ENCODE data around the gene GABBR2. TPM values are rescaled to one million over a fixed set of nuclear protein-coding genes. Genes with fewer than 3 reads are reported as not detected.
"Not testable (repeated sequence)": the region's sequence is repeated elsewhere in the genome, so short reads cannot be mapped to it uniquely, and the experiment has no call there.

GABBR2 gene
- total RNA-seq, 1 donor from 2014 or later: 6.4 TPM

GRCh38 chr9:98656511-98656910 is 52.2 kb downstream of the GABBR2 start:
- Mint-ChIP-seq H3K4me1 (ENCODE audit: unreplicated experiment) (no peaks in the 10 kb centered on the region), H3K27me3 (no peaks in the 10 kb centered on the region), H3K27ac (no peak overlapping the region), H3K9me3 (peaks cover 5% of the 10 kb centered on the region), H3K36me3 (no peaks in the 10 kb centered on the region), H3K4me3 (no peak overlapping the region)
- no peak for TF ChIP-seq CTCF (conservative IDR thresholded peaks at IDR 0.05)
- DNase-seq (ENCODE audit: extremely low spot score, unreplicated experiment): no peak

- not testable (repeated sequence) for DNase-seq (ENCODE audit: extremely low spot score, unreplicated experiment); H3K27me3 Mint-ChIP-seq
These were observed 53.3 kb downstream of the GABBR2 start for GRCh38 chr9:98655428-98655827.

GRCh38 chr9:98654247-98654646 is 54.5 kb downstream of the GABBR2 start:
- Mint-ChIP-seq H3K9me3 (peaks cover 5% of the 10 kb centered on the region), H3K4me1 (ENCODE audit: unreplicated experiment) (no peaks in the 10 kb centered on the region), H3K27me3 (peaks cover 4% of the 10 kb centered on the region), H3K27ac (no peak overlapping the region), H3K4me3 (no peak overlapping the region), H3K36me3 (no peaks in the 10 kb centered on the region)
- DNase-seq (ENCODE audit: extremely low spot score, unreplicated experiment): no peak
- TF ChIP-seq CTCF (conservative IDR thresholded peaks at IDR 0.05): no peak

More at GRCh38 chr9:98655428-98655827, 53.3 kb downstream of the GABBR2 start:
- not testable (repeated sequence) for H3K4me3 Mint-ChIP-seq; H3K36me3 Mint-ChIP-seq; H3K9me3 Mint-ChIP-seq; H3K4me1 Mint-ChIP-seq (ENCODE audit: unreplicated experiment); H3K27ac Mint-ChIP-seq

GRCh38 chr9:98652741-98653140 is 56.0 kb downstream of the GABBR2 start:
- Mint-ChIP-seq H3K36me3 (no peaks in the 10 kb centered on the region), H3K4me3 (no peak overlapping the region), H3K4me1 (ENCODE audit: unreplicated experiment) (no peaks in the 10 kb centered on the region), H3K27me3 (peaks cover 4% of the 10 kb centered on the region), H3K27ac (no peak overlapping the region), H3K9me3 (peaks cover 5% of the 10 kb centered on the region)
- TF ChIP-seq CTCF (conservative IDR thresholded peaks at IDR 0.05): no peak
- no peak for DNase-seq (ENCODE audit: extremely low spot score, unreplicated experiment)

- Mint-ChIP-seq H3K4me1 (ENCODE audit: unreplicated experiment) (no peaks in the 10 kb centered on the region), H3K4me3 (no peak overlapping the region), H3K9me3 (peaks cover 5% of the 10 kb centered on the region), H3K36me3 (no peaks in the 10 kb centered on the region), H3K27me3 (peaks cover 4% of the 10 kb centered on the region), H3K27ac (no peak overlapping the region)
- DNase-seq (ENCODE audit: extremely low spot score, unreplicated experiment): no peak
- TF ChIP-seq CTCF (conservative IDR thresholded peaks at IDR 0.05): no peak
These were observed 56.4 kb downstream of the GABBR2 start for GRCh38 chr9:98652302-98652701.

- Mint-ChIP-seq H3K4me1 (ENCODE audit: unreplicated experiment) (no peaks in the 10 kb centered on the region), H3K27ac (no peak overlapping the region), H3K36me3 (no peaks in the 10 kb centered on the region), H3K4me3 (no peak overlapping the region), H3K9me3 (no peaks in the 10 kb centered on the region), H3K27me3 (peaks cover 9% of the 10 kb centered on the region)
- no peak for TF ChIP-seq CTCF (conservative IDR thresholded peaks at IDR 0.05)
- DNase-seq (ENCODE audit: extremely low spot score, unreplicated experiment): no peak
These were observed 61.5 kb downstream of the GABBR2 start for GRCh38 chr9:98647236-98647635.

All from type B pancreatic cell (in vitro differentiated cells).